ENCODE results near the gene ACTA2.

- TF ChIP-seq CTCF (IDR thresholded peaks at IDR 0.05) (no peak), POLR2A (IDR thresholded peaks at IDR 0.05) (no peak)
Observed at GRCh38 chr10:88915781-88916180, 36.8 kb downstream of the ACTA2 start.

Measured in Peyer's patch (tissue), 4 donors.